CD14-positive monocyte (primary cell): ENCODE data around the gene SMC2. TPM values are rescaled to one million over a fixed set of nuclear protein-coding genes. Genes with fewer than 3 reads are reported as not detected.
A peak's percentile ranks its signal among the peaks of the same experiment; 100 is the strongest.

Source experiments
- DNase-seq, 3 donors: peaks; one replicate each; pipeline ENCODE4 v3.0.0-alpha.2; 2011 to 2022
- H2AFZ ChIP-seq: 2 replicates; pipeline ENCODE4 v1.6.0; 2012; ENCODE audit warnings: mild to moderate bottlenecking, low read depth, low read length, inconsistent platforms; ENCODE audit not compliant: insufficient read depth, poor library complexity, severe bottlenecking
- H3K27ac ChIP-seq, 2 donors: 1 replicate in 1 of 2; 2 replicates in 1 of 2; pipeline ENCODE4 v1.5.1; 2012 to 2013; ENCODE audit warnings: low read length in 2 of 2, control low read depth in 1 of 2, inconsistent platforms in 1 of 2, low read depth in 1 of 2, mild to moderate bottlenecking in 1 of 2
- H3K27me3 ChIP-seq, 2 donors: one replicate each; pipeline versions ENCODE4 v1.6.0 to v1.6.1; 2011 to 2013; ENCODE audit warnings: low read length in 2 of 2; ENCODE audit not compliant: control insufficient read depth in 2 of 2, insufficient read depth in 2 of 2
- H3K36me3 ChIP-seq, 2 donors: replicated peaks in 1 of 2; 1 replicate in 1 of 2; 2 replicates in 1 of 2; pipeline versions ENCODE4 v1.5.1 to v1.6.1; 2012 to 2013; ENCODE audit warnings: low read length in 2 of 2, control low read depth in 1 of 2, inconsistent platforms in 1 of 2, mild to moderate bottlenecking in 1 of 2; ENCODE audit not compliant: insufficient read depth in 2 of 2, control insufficient read depth in 1 of 2
- H3K4me1 ChIP-seq, 2 donors: 1 replicate in 1 of 2; 2 replicates in 1 of 2; pipeline versions ENCODE4 v1.5.1 to v1.6.1; 2012 to 2013; ENCODE audit warnings: low read length in 2 of 2, control low read depth in 1 of 2, inconsistent platforms in 1 of 2, mild to moderate bottlenecking in 1 of 2, moderate library complexity in 1 of 2; ENCODE audit not compliant: insufficient read depth in 2 of 2, control insufficient read depth in 1 of 2
- H3K4me2 ChIP-seq: replicated peaks from 2 replicates; pipeline ENCODE3; 2012; ENCODE audit warnings: low read length, moderate library complexity, mild to moderate bottlenecking; ENCODE audit not compliant: poor library complexity, severe bottlenecking; ENCODE audit errors: extremely low read depth
- H3K4me3 ChIP-seq, 3 experiments: fragments of 200-600 bp in 1 of 3; sonication (generic) in 1 of 3; replicated peaks in 1 of 3; 1 replicate in 2 of 3; 2 replicates in 1 of 3; pipeline ENCODE4 v1.5.1; 2011 to 2013; ENCODE audit warnings: low read length in 3 of 3, mild to moderate bottlenecking in 3 of 3, control low read depth in 2 of 3, low read depth in 2 of 3, inconsistent platforms in 1 of 3, moderate library complexity in 1 of 3
- H3K79me2 ChIP-seq: 2 replicates; pipeline ENCODE4 v1.6.0; 2012; ENCODE audit warnings: mild to moderate bottlenecking, control low read depth, inconsistent platforms, low read length, moderate library complexity; ENCODE audit not compliant: insufficient read depth
- H3K9ac ChIP-seq: 2 replicates; pipeline ENCODE4 v1.6.0; 2017; ENCODE audit warnings: low read length, mild to moderate bottlenecking; ENCODE audit not compliant: insufficient read depth, poor library complexity, severe bottlenecking
- H3K9me3 ChIP-seq, 2 donors: replicated peaks in 1 of 2; 1 replicate in 1 of 2; 2 replicates in 1 of 2; pipeline versions ENCODE4 v1.5.1 to v1.6.1; 2012 to 2013; ENCODE audit warnings: low read length in 2 of 2, control low read depth in 1 of 2; ENCODE audit not compliant: control insufficient read depth in 1 of 2, insufficient read depth in 1 of 2
- H4K20me1 ChIP-seq: 2 replicates; pipeline ENCODE4 v1.6.0; 2012; ENCODE audit warnings: mild to moderate bottlenecking, low read length, control low read depth, moderate library complexity; ENCODE audit not compliant: insufficient read depth
- H3K27ac Mint-ChIP-seq, 7 donors: one replicate each; pipeline ENCODE4 v1.8.0; 2020; ENCODE audit warnings: mild to moderate bottlenecking in 7 of 7, mixed read lengths in 7 of 7, moderate library complexity in 6 of 7, inconsistent platforms in 2 of 7
- H3K27me3 Mint-ChIP-seq, 3 donors: one replicate each; pipeline ENCODE4 v1.8.0; 2021 to 2022; ENCODE audit warnings: low read depth in 3 of 3, mild to moderate bottlenecking in 3 of 3, mixed read lengths in 3 of 3, moderate library complexity in 3 of 3, inconsistent platforms in 1 of 3
- H3K36me3 Mint-ChIP-seq, 2 donors: one replicate each; pipeline ENCODE4 v1.8.0; 2020; ENCODE audit warnings: mixed read lengths in 2 of 2, inconsistent platforms in 1 of 2, mild to moderate bottlenecking in 1 of 2
- H3K4me1 Mint-ChIP-seq: one replicate; pipeline ENCODE4 v1.8.0; 2020; ENCODE audit warnings: mild to moderate bottlenecking, mixed read lengths
- H3K4me3 Mint-ChIP-seq, 2 donors: one replicate each; pipeline ENCODE4 v1.8.0; 2020; ENCODE audit warnings: mild to moderate bottlenecking in 2 of 2, mixed read lengths in 2 of 2, moderate library complexity in 1 of 2
- H3K9me3 Mint-ChIP-seq, 7 donors: one replicate each; pipeline ENCODE4 v1.8.0; 2020 to 2022; ENCODE audit warnings: mixed read lengths in 7 of 7, mild to moderate bottlenecking in 6 of 7, moderate library complexity in 6 of 7, inconsistent platforms in 2 of 7
- WGBS: methylation state at CpG from one replicate; pipeline ENCODE4 v1.1.5; 2013; ENCODE audit warnings: missing lambda C conversion rate; ENCODE audit not compliant: insufficient coverage; 5-methylcytosine and 5-hydroxymethylcytosine counted together
- intact Hi-C, 2 donors: fragments of 100-400 bp; cut with micrococcal nuclease; formaldehyde crosslinking; loops; one replicate each; pipeline versions ENCODE4 v1.15.0 to v1.15.1; 2023
- polyA minus RNA-seq: library from RNA; depleted of rRNA, polyadenylated mRNA; stranded (reverse); fragments of >200 nt; gene quantifications from 2 replicates; pipeline ENCODE4 v1.2.3, GENCODE V29; 2012
- polyA plus RNA-seq, 3 donors: library from polyadenylated mRNA; depleted of rRNA in 1 of 3; unstranded in 2 of 3; stranded (reverse) in 1 of 3; fragments of 300-500 nt in 2 of 3; fragments of >200 nt in 1 of 3; fragmentation: Illumina TruSeq in 2 of 3; gene quantifications; 1 replicate in 2 of 3; 2 replicates in 1 of 3; pipeline ENCODE4 v1.2.3, GENCODE V29; 2012 to 2021
- total RNA-seq, 12 experiments: library from RNA in 1 of 12; stranded (reverse) in 1 of 12; fragments of 120-200 nt in 1 of 12; gene quantifications; one replicate each; pipeline ENCODE4 v1.2.4 and lab custom pipeline; 2013 to 2026; ENCODE audit warnings: mixed read lengths in 6 of 12, inconsistent platforms in 1 of 12
- TF ChIP-seq, protein P1 (sequence below): fragments of 200-600 bp; IDR thresholded peaks from one replicate; pipeline ENCODE4 v1.8.0; 2022; ENCODE audit warnings: antibody characterized with exemption, mild to moderate bottlenecking

Gene SMC2
- 5.4 TPM for total RNA-seq (2013)
- polyA plus RNA-seq, result 1 to 10 TPM in 2 of 3 donors, under 1 TPM in 1; 0.77 to 3.6 (median 2.7) TPM
- polyA minus RNA-seq, result 0.97 and 1.5 TPM in 2 replicates
- 1.8 to 34.2 (median 9.2) reads per million in 11 experiments for total RNA-seq (lab: John Stamatoyannopoulos, UW)

DNA sequence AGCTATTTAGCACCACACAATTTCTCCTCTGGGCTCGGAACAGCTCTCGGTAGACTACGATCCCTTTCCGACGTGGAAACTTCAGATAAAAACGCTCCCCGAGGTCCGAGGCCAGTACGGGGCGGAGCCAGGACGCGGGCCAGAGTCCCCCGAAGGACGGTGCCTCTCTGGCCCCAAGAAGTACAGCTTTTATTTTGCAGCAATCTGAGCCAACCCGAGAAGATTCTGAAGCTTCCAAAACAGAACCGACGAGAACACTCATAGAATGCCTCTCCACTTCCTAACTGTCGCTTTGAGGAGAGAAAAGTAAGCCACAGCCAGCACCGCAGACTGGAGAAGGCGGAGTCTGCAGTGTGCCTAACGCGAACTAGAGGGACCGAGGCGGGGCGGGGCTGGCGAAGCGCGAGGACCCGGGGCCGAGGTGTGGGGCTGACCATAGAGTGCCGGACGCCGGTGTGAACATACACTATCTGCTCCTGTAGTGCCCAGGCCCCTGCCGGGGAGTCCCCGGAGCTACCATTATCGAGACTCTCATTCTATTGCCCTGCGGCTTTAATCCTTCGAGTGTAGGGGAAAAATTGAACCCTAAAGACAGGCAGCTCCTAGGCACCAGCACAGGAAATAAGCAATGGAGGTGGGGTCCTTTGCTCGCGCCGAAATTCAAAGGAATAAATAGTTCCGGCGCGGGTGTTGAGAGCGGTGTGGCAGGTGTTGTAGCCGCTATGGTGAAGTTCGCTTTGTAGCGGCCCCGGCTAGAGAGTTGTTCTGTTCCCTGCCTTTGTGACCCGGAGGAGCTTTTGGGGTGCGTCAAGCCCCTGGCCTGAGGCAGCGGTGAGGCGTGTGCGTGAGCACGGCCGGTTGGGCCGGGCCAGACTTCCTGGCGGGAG lies at the start of gene SMC2:
TSS of gene SMC2 (plus strand) at position 663 of the 887 bp plus-strand sequence. CDS start 1,076 bp downstream, outside the sequence.
- no peaks in the 10 kb centered on the region for H3K36me3 ChIP-seq
- H3K27ac ChIP-seq, result peak within 1 kb of the TSS; percentile 75 to 97
- H3K79me2 ChIP-seq, result peaks cover 46% of the 10 kb centered on the region
- Mint-ChIP-seq H3K27ac (peak within 1 kb of the TSS; percentile 95 to 99 (median 99)), H3K4me3 (peak within 1 kb of the TSS; percentile 96 to 99), H3K27me3 (no peaks in the 10 kb centered on the region), H3K4me1 (peaks cover 42% of the 10 kb centered on the region), H3K36me3 (peaks cover 3% of the 10 kb centered on the region in 2 donors), H3K9me3 (peaks cover 0 to 2% (median 0%) of the 10 kb centered on the region in 7 donors)
- DNase-seq, result peak; percentile 81 to 88 (median 85)
- peak within 1 kb of the TSS; percentile 94 for H3K9ac ChIP-seq
- peak within 1 kb of the TSS; percentile 91 for H3K4me2 ChIP-seq
- H4K20me1 ChIP-seq, result no peaks in the 10 kb centered on the region
- TF ChIP-seq, protein P1, sequence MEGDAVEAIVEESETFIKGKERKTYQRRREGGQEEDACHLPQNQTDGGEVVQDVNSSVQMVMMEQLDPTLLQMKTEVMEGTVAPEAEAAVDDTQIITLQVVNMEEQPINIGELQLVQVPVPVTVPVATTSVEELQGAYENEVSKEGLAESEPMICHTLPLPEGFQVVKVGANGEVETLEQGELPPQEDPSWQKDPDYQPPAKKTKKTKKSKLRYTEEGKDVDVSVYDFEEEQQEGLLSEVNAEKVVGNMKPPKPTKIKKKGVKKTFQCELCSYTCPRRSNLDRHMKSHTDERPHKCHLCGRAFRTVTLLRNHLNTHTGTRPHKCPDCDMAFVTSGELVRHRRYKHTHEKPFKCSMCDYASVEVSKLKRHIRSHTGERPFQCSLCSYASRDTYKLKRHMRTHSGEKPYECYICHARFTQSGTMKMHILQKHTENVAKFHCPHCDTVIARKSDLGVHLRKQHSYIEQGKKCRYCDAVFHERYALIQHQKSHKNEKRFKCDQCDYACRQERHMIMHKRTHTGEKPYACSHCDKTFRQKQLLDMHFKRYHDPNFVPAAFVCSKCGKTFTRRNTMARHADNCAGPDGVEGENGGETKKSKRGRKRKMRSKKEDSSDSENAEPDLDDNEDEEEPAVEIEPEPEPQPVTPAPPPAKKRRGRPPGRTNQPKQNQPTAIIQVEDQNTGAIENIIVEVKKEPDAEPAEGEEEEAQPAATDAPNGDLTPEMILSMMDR, result no peak
- intact Hi-C loops, result no loop called here
- H2AFZ ChIP-seq, result peak within 1 kb of the TSS; percentile 93
- peaks cover 33 to 38% of the 10 kb centered on the region in 2 donors for H3K4me1 ChIP-seq
- H3K4me3 ChIP-seq, result peak within 1 kb of the TSS; percentile 73 to 93 (median 84)
- under 1% methylated on average over 45 of the region's 58 CpGs for WGBS
- no peaks in the 10 kb centered on the region for H3K27me3 ChIP-seq
- no peaks in the 10 kb centered on the region for H3K9me3 ChIP-seq

DNA sequence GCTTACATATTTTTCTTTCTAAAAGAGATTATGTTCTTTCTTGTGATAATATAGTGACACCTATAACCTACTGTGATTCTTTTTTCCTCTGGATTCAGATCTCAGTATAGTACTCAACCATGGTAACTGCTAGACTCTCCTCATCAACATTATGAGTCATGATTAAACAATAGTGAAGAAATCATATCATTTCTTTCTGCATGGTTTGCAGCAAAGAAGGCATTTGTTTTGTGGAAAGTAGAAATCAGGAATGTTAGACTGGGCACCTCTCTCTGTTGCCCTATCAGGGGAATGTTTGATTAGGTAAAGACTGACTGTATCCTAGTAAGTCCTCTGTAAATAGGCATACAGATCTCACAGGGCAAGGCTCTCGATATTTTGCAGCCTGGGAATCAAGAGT lies 25.6 kb upstream of the SMC2 start:
- Histone ChIP-seq H3K9me3 (no peaks in the 10 kb centered on the region), H3K4me3 (no peak overlapping the region), H2AFZ (no peak overlapping the region), H3K4me2 (no peak overlapping the region), H3K9ac (no peak overlapping the region), H3K36me3 (no peaks in the 10 kb centered on the region), H3K27ac (no peak overlapping the region), H3K27me3 (no peaks in the 10 kb centered on the region), H3K4me1 (no peaks in the 10 kb centered on the region), H4K20me1 (no peaks in the 10 kb centered on the region), H3K79me2 (no peaks in the 10 kb centered on the region)
- intact Hi-C loops, result no loop called here
- DNase-seq, result no peak
- no peak overlapping the region for H3K4me3 Mint-ChIP-seq
- no peak overlapping the region for H3K27ac Mint-ChIP-seq
- H3K27me3 Mint-ChIP-seq, result peaks cover 0 to 2% (median 0%) of the 10 kb centered on the region in 3 donors
- WGBS, result no CpG with 5 or more reads among the region's 1 CpG
- no peaks in the 10 kb centered on the region for H3K36me3 Mint-ChIP-seq
- H3K9me3 Mint-ChIP-seq, result peaks cover 0 to 2% (median 0%) of the 10 kb centered on the region in 7 donors
- no peaks in the 10 kb centered on the region for H3K4me1 Mint-ChIP-seq
- TF ChIP-seq, protein P1, result no peak
